Epithelial cell of esophagus (primary cell): ENCODE data around the gene MPP2.
"Not testable (repeated sequence)": the region's sequence is repeated elsewhere in the genome, so short reads cannot be mapped to it uniquely, and the experiment has no call there.

Experiments used
- DNase-seq: peaks from one replicate; pipeline ENCODE4 v3.0.0; 2010; ENCODE audit warnings: low read depth
- H3K4me3 ChIP-seq: 2 replicates; pipeline ENCODE4 v1.5.1; 2011; ENCODE audit warnings: mild to moderate bottlenecking, low read length, control low read depth
- TF ChIP-seq, protein P1 (sequence below): IDR thresholded peaks from 2 replicates; pipeline ENCODE4 v1.5.1; 2011; ENCODE audit warnings: low read depth, mild to moderate bottlenecking, low read length, control low read depth, inconsistent platforms; ENCODE audit not compliant: insufficient read depth; ENCODE audit errors: missing control alignments

The MPP2 gene

DNA sequence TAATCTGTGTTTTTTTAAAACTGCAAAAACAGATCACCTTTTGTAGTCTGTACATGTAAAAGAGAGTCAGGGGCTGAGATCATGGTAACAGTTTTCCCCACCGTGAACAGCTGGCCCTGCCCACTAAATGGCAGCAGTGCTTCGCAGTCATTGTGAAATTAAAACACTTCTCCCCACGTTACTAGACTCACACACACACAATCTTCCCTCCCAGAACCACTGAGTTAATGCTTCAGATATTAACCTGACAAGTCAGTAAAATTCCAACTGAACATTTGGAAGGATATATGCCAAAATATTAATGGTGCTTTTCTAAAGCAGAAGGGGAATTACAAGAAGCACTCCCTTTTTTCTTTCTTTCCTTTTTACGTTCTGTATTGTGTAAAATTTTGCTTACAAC is 61.6 kb downstream of the MPP2 start:
- TF ChIP-seq, protein P1, sequence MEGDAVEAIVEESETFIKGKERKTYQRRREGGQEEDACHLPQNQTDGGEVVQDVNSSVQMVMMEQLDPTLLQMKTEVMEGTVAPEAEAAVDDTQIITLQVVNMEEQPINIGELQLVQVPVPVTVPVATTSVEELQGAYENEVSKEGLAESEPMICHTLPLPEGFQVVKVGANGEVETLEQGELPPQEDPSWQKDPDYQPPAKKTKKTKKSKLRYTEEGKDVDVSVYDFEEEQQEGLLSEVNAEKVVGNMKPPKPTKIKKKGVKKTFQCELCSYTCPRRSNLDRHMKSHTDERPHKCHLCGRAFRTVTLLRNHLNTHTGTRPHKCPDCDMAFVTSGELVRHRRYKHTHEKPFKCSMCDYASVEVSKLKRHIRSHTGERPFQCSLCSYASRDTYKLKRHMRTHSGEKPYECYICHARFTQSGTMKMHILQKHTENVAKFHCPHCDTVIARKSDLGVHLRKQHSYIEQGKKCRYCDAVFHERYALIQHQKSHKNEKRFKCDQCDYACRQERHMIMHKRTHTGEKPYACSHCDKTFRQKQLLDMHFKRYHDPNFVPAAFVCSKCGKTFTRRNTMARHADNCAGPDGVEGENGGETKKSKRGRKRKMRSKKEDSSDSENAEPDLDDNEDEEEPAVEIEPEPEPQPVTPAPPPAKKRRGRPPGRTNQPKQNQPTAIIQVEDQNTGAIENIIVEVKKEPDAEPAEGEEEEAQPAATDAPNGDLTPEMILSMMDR, result no peak
- no peak overlapping the region for H3K4me3 ChIP-seq
- DNase-seq, result no peak

DNA sequence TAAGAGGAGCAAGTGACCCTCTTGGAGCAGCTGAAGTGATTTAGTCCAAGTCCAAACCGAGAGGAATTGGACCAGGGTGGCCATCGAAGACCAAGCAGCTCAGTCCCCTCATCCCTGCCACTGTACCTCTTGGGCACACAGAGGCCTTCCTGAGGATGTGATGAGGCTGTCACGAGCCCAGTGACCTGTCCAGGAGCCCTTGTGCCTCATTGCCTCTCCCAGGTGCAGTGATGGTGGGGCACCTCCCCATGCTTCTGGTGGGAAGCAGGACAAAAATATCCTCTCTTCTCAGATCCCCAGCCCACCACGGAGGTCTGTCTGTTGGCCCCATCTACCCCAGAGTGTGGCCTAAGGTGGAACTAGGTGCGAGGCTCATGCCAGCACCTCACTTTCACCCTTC is 63.1 kb downstream of the MPP2 start:
- no peak for DNase-seq
- H3K4me3 ChIP-seq, result no peak overlapping the region
- TF ChIP-seq, protein P1, result no peak

DNA sequence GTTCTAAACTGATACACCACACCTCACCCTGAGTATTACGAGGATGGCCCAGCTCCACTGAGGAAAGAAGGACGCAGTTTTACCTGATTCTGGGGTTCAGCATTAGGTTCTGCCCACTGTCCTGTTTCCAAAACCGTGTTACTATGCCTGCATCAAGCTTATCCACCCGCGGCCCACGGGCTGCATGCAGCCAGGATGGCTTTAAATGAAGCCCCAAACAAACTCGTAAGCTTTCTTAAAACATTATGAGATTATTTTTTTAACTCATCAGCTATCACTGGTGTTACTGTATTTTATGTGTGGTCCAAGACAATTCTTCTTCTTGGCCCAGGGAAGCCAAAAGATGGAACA is 64.4 kb downstream of the MPP2 start:
- no peak for DNase-seq
- no peak overlapping the region for H3K4me3 ChIP-seq
- TF ChIP-seq, protein P1, result no peak

DNA sequence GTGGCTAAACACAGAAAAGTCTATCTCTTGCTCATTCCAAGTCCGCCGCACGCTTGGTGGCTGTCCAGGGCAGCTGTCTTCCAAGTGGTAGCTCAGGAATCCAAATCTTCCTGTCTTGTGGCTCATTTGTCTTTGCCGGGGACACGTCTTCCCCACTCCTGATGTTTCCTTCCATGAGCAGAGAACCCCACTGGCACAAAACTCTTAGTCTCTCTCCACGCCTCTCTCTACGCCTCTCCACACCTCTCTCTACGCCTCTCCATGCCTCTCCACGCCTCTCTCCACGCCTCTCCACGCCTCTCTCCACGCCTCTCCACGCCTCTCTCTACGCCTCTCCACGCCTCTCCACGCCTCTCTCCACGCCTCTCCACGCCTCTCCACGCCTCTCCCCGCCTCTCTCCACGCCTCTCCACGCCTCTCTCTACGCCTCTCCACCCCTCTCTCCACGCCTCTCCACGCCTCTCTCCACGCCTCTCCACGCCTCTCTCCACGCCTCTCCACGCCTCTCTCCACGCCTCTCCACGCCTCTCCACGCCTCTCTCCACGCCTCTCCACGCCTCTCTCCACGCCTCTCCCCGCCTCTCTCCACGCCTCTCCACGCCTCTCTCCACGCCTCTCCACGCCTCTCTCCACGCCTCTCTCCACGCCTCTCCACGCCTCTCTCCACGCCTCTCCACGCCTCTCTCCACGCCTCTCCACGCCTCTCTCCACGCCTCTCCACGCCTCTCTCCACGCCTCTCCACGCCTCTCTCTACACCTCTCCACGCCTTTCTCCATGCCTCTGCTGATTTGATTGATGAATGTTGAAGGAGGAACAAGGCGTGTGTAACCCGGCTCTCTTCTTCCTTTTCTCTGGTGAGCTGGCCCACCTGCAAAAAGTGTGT is 65.0 kb downstream of the MPP2 start:
- not testable (repeated sequence) for H3K4me3 ChIP-seq, DNase-seq

DNA sequence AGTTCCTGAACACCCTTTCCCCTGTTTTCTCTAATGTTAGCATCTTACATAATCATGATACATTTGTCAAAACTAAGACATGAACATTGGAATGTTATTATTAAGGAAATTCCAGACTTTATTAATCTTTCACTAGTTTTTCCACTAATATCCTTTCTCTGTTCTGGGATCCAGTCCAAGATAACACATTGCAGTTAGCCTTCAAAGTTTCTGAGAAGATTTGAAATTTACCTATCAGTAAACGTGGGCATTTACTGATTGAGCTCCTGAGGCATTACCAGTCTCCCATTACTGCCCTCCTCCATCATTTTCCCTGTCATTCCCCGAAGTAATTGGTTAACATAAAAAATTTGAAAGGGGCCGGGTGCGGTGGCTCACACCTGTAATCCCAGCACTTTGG is 66.1 kb downstream of the MPP2 start:
- no peak for DNase-seq
- TF ChIP-seq, protein P1, result no peak
- no peak overlapping the region for H3K4me3 ChIP-seq

DNA sequence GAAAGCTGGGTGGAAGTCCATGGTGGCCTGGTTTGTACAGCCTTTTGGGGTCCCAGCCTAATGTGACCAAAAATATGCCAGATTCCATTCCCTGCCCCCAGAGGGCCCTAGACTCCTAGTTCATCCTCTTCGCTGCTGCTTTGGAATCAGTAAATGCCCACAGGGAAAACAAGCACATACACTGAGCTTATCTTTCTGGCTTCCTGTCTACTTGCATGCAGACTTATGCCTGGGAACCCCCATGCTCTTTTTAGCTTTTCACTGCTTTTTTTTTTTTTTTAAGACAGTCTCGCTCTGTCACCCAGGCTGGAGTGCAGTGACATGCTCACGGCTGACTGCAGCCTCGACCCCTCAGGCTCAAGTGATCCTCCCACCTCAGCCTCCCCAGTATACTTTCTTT is 66.5 kb downstream of the MPP2 start:
- no peak for DNase-seq
- TF ChIP-seq, protein P1, result peak; percentile 30
- H3K4me3 ChIP-seq, result no peak overlapping the region

DNA sequence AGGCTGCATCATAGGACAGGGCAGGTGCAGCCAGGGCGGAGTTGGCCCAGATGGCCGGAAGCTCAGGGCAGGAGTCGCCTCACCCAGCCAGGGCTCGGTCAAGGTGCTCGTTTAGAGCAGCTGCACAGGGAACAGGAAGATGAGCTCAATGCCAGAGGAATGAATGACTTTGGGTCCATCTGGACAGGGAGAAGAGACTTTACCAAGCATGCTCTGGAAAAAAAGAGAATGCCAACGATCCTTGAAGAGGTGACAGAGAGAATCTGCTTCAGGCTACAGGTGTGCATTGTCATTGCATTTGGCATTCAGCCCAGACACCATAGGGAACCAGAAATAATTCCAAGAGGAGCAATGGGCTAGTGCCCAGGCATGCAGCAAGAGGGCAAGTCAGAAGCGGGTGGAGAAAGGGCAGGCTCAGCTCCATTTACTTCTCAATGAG is 67.6 kb downstream of the MPP2 start:
- H3K4me3 ChIP-seq, result no peak overlapping the region
- peak; percentile 67 for DNase-seq
- TF ChIP-seq, protein P1, result no peak

DNA sequence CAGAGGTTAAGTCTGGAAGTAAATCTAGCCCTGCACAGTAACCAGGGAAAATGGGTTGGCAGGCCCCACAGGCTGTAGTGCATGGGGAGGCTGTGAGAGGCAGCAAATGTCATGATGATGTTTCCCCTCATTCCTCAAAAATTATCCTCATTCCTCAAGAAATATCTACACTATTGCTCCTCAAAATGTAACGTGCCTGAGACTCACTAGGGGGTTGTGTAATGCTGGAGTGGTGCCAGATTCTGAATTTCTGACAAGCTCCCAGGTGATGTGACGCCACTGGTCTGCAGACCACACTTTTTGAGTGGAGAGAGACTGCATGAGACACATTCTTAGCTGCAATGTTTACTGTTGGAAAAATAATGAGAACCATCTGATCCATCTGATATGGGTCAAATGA is 73.2 kb downstream of the MPP2 start:
- TF ChIP-seq, protein P1, result no peak
- peak; percentile 70 for DNase-seq
- H3K4me3 ChIP-seq, result no peak overlapping the region
